HFFc6 (cell line): ENCODE results near the gene OR52I2. TPM values are rescaled to one million over a fixed set of nuclear protein-coding genes. Genes with fewer than 3 reads are reported as not detected.
A peak's percentile ranks its signal among the peaks of the same experiment; 100 is the strongest.

Experiments
- DNase-seq: peaks from one replicate; pipeline ENCODE4 v3.0.0-alpha.2; 2018
- H3K27ac Mint-ChIP-seq: 2 replicates; pipeline ENCODE4 v1.8.0; 2020; ENCODE audit warnings: mild to moderate bottlenecking, mixed read lengths
- H3K27me3 Mint-ChIP-seq: 2 replicates; pipeline ENCODE4 v1.8.0; 2021; ENCODE audit warnings: mild to moderate bottlenecking, moderate library complexity, mixed read lengths; ENCODE audit not compliant: insufficient read depth
- H3K36me3 Mint-ChIP-seq: 2 replicates; pipeline ENCODE4 v1.8.0; 2021; ENCODE audit warnings: low read depth, mixed read lengths
- H3K4me1 Mint-ChIP-seq: 2 replicates; pipeline ENCODE4 v1.8.0; 2020; ENCODE audit warnings: low read depth, mixed read lengths
- H3K4me3 Mint-ChIP-seq: 2 replicates; pipeline ENCODE4 v1.8.0; 2020; ENCODE audit warnings: mild to moderate bottlenecking, moderate library complexity, mixed read lengths
- H3K9me3 Mint-ChIP-seq: 2 replicates; pipeline ENCODE4 v1.8.0; 2020; ENCODE audit warnings: mild to moderate bottlenecking, mixed read lengths
- total RNA-seq, 6 experiments: library from RNA; stranded (reverse); fragmentation: NEBNext Ultra II Directional; extraction: Animal tissue kit (Norgen Biotek cat#: 25700); gene quantifications; 2 replicates in 1 of 6; 3 replicates in 5 of 6; pipeline ENCODE4 v1.2.3, GENCODE V29; 2021
- TF ChIP-seq, protein P1 (sequence below): fragments of 200-600 bp; sonication (generic); IDR thresholded peaks from 2 replicates; pipeline ENCODE4 v1.5.0; 2021; ENCODE audit warnings: antibody characterized with exemption, mild to moderate bottlenecking

OR52I2 gene
- total RNA-seq, 6 experiments from 2014 or later, result not detected

DNA sequence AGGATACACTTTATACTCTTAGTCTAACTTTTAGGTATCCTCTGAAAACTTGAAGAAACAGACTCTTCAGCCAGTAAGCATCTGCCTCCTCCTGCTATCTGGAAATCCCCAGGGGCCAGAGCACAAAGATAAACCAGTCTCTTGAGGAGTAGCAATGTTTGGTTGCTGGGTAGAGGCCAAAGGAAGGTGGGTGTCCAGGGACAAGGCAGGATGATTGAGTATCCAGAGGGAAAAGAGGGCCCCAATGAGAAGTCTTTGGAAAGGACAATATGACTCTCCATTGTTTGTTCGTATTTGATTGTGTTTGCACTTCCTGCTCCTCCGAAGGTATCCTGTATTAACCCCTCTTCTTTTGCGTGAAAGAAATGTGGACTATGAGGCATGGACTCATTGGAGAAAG, 7.5 kb downstream of the OR52I2 start:
- TF ChIP-seq, protein P1, sequence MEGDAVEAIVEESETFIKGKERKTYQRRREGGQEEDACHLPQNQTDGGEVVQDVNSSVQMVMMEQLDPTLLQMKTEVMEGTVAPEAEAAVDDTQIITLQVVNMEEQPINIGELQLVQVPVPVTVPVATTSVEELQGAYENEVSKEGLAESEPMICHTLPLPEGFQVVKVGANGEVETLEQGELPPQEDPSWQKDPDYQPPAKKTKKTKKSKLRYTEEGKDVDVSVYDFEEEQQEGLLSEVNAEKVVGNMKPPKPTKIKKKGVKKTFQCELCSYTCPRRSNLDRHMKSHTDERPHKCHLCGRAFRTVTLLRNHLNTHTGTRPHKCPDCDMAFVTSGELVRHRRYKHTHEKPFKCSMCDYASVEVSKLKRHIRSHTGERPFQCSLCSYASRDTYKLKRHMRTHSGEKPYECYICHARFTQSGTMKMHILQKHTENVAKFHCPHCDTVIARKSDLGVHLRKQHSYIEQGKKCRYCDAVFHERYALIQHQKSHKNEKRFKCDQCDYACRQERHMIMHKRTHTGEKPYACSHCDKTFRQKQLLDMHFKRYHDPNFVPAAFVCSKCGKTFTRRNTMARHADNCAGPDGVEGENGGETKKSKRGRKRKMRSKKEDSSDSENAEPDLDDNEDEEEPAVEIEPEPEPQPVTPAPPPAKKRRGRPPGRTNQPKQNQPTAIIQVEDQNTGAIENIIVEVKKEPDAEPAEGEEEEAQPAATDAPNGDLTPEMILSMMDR, result no peak
- DNase-seq, result no peak
- peaks cover 3% of the 10 kb centered on the region; the same call in 1 of the 2 replicates for H3K27me3 Mint-ChIP-seq
- H3K27ac Mint-ChIP-seq, result no peak overlapping the region
- no peak overlapping the region for H3K4me3 Mint-ChIP-seq
- H3K36me3 Mint-ChIP-seq, result no peaks in the 10 kb centered on the region
- no peaks in the 10 kb centered on the region for H3K9me3 Mint-ChIP-seq
- H3K4me1 Mint-ChIP-seq, result no peaks in the 10 kb centered on the region

DNA sequence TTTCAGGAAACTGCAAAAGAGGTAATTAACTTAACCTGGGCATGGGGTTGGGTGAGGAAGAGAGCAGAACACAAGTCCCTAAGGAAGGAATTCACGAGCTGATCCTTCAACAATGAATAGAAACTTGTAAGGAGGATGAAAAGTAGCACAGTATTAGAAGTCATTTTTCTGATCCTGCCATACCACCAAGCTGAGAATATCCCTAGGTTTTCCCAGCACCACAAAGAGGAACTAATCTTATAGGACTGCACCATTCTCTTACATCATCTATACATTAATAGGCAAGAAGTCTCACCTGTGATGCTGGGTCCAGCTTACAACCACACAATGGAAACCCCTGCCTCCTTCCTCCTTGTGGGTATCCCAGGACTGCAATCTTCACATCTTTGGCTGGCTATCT, 12.2 kb downstream of the OR52I2 start, which contains the start of gene OR52I1:
Gene OR52I1, plus strand, starts transcription at position 301 of the 400 bp plus-strand sequence. Its CDS starts 0 bp downstream, at position 301.
- H3K4me3 Mint-ChIP-seq, result no peak within 1 kb of the TSS
- no peaks in the 10 kb centered on the region; the same call in 1 of the 2 replicates for H3K36me3 Mint-ChIP-seq
- TF ChIP-seq, protein P1, result no peak
- H3K9me3 Mint-ChIP-seq, result no peaks in the 10 kb centered on the region
- no peaks in the 10 kb centered on the region for H3K4me1 Mint-ChIP-seq
- H3K27me3 Mint-ChIP-seq, result peaks cover 3% of the 10 kb centered on the region; the same call in 1 of the 2 replicates
- DNase-seq, result no peak
- no peak within 1 kb of the TSS for H3K27ac Mint-ChIP-seq

GRCh38 chr11:4605057-4605456, 23.5 kb downstream of the OR52I2 start:
- no peak overlapping the region for H3K4me3 Mint-ChIP-seq
- no peaks in the 10 kb centered on the region for H3K27me3 Mint-ChIP-seq
- H3K36me3 Mint-ChIP-seq, result no peaks in the 10 kb centered on the region; the same call in 1 of the 2 replicates
- no peaks in the 10 kb centered on the region for H3K9me3 Mint-ChIP-seq
- TF ChIP-seq, protein P1, result no peak
- H3K27ac Mint-ChIP-seq, result no peak overlapping the region
- peaks cover 41% of the 10 kb centered on the region for H3K4me1 Mint-ChIP-seq
- DNase-seq, result no peak

- Mint-ChIP-seq H3K27me3 (no peaks in the 10 kb centered on the region), H3K36me3 (no peaks in the 10 kb centered on the region; the same call in 1 of the 2 replicates), H3K4me3 (peak overlapping the region; percentile 94), H3K4me1 (peaks cover 48% of the 10 kb centered on the region), H3K9me3 (no peaks in the 10 kb centered on the region), H3K27ac (peak overlapping the region; percentile 44; the same call in 1 of the 2 replicates)
- no peak for DNase-seq
- TF ChIP-seq, protein P1, result no peak
Observed at GRCh38 chr11:4606231-4607015, 24.9 kb downstream of the OR52I2 start.

DNA sequence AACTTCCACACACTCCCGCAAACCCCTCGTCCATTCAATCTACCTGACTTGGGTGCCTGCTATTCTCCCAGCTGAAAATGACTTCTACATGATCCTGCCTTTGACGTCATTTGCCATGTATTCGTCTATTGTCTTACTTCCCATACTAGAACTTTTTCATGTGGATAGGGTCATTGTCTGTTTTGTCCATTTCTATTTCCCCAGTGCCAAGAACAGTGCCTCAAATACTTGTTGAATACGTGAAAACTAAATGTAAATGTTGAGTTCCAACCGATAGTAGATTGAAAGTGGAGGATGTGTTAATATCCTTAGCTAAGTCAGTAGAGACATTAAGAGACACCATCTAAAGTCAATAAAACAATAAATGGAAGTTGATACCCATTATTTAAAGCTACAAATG, 25.6 kb downstream of the OR52I2 start:
- Mint-ChIP-seq H3K27me3 (no peaks in the 10 kb centered on the region), H3K4me1 (peaks cover 48% of the 10 kb centered on the region), H3K36me3 (no peaks in the 10 kb centered on the region; the same call in 1 of the 2 replicates), H3K27ac (peak overlapping the region; percentile 91), H3K9me3 (no peaks in the 10 kb centered on the region), H3K4me3 (peak overlapping the region; percentile 94)
- no peak for DNase-seq
- TF ChIP-seq, protein P1, result no peak
